CD14-positive monocyte (primary cell): ENCODE data around the gene CTAGE1. TPM values are rescaled to one million over a fixed set of nuclear protein-coding genes. Genes with fewer than 3 reads are reported as not detected.

Experiments
- DNase-seq, 3 donors: peaks; one replicate each; pipeline ENCODE4 v3.0.0-alpha.2; 2011 to 2022
- H2AFZ ChIP-seq: 2 replicates; pipeline ENCODE4 v1.6.0; 2012; ENCODE audit warnings: mild to moderate bottlenecking, low read depth, low read length, inconsistent platforms; ENCODE audit not compliant: insufficient read depth, poor library complexity, severe bottlenecking
- H3K27ac ChIP-seq, 2 donors: 1 replicate in 1 of 2; 2 replicates in 1 of 2; pipeline ENCODE4 v1.5.1; 2012 to 2013; ENCODE audit warnings: low read length in 2 of 2, control low read depth in 1 of 2, inconsistent platforms in 1 of 2, low read depth in 1 of 2, mild to moderate bottlenecking in 1 of 2
- H3K27me3 ChIP-seq, 2 donors: one replicate each; pipeline versions ENCODE4 v1.6.0 to v1.6.1; 2011 to 2013; ENCODE audit warnings: low read length in 2 of 2; ENCODE audit not compliant: control insufficient read depth in 2 of 2, insufficient read depth in 2 of 2
- H3K36me3 ChIP-seq, 2 donors: replicated peaks in 1 of 2; 1 replicate in 1 of 2; 2 replicates in 1 of 2; pipeline versions ENCODE4 v1.5.1 to v1.6.1; 2012 to 2013; ENCODE audit warnings: low read length in 2 of 2, control low read depth in 1 of 2, inconsistent platforms in 1 of 2, mild to moderate bottlenecking in 1 of 2; ENCODE audit not compliant: insufficient read depth in 2 of 2, control insufficient read depth in 1 of 2
- H3K4me1 ChIP-seq, 2 donors: 1 replicate in 1 of 2; 2 replicates in 1 of 2; pipeline versions ENCODE4 v1.5.1 to v1.6.1; 2012 to 2013; ENCODE audit warnings: low read length in 2 of 2, control low read depth in 1 of 2, inconsistent platforms in 1 of 2, mild to moderate bottlenecking in 1 of 2, moderate library complexity in 1 of 2; ENCODE audit not compliant: insufficient read depth in 2 of 2, control insufficient read depth in 1 of 2
- H3K4me2 ChIP-seq: replicated peaks from 2 replicates; pipeline ENCODE3; 2012; ENCODE audit warnings: low read length, moderate library complexity, mild to moderate bottlenecking; ENCODE audit not compliant: poor library complexity, severe bottlenecking; ENCODE audit errors: extremely low read depth
- H3K4me3 ChIP-seq, 3 experiments: fragments of 200-600 bp in 1 of 3; sonication (generic) in 1 of 3; replicated peaks in 1 of 3; 1 replicate in 2 of 3; 2 replicates in 1 of 3; pipeline ENCODE4 v1.5.1; 2011 to 2013; ENCODE audit warnings: low read length in 3 of 3, mild to moderate bottlenecking in 3 of 3, control low read depth in 2 of 3, low read depth in 2 of 3, inconsistent platforms in 1 of 3, moderate library complexity in 1 of 3
- H3K79me2 ChIP-seq: 2 replicates; pipeline ENCODE4 v1.6.0; 2012; ENCODE audit warnings: mild to moderate bottlenecking, control low read depth, inconsistent platforms, low read length, moderate library complexity; ENCODE audit not compliant: insufficient read depth
- H3K9ac ChIP-seq: 2 replicates; pipeline ENCODE4 v1.6.0; 2017; ENCODE audit warnings: low read length, mild to moderate bottlenecking; ENCODE audit not compliant: insufficient read depth, poor library complexity, severe bottlenecking
- H3K9me3 ChIP-seq, 2 donors: replicated peaks in 1 of 2; 1 replicate in 1 of 2; 2 replicates in 1 of 2; pipeline versions ENCODE4 v1.5.1 to v1.6.1; 2012 to 2013; ENCODE audit warnings: low read length in 2 of 2, control low read depth in 1 of 2; ENCODE audit not compliant: control insufficient read depth in 1 of 2, insufficient read depth in 1 of 2
- H4K20me1 ChIP-seq: 2 replicates; pipeline ENCODE4 v1.6.0; 2012; ENCODE audit warnings: mild to moderate bottlenecking, low read length, control low read depth, moderate library complexity; ENCODE audit not compliant: insufficient read depth
- H3K27ac Mint-ChIP-seq, 7 donors: one replicate each; pipeline ENCODE4 v1.8.0; 2020; ENCODE audit warnings: mild to moderate bottlenecking in 7 of 7, mixed read lengths in 7 of 7, moderate library complexity in 6 of 7, inconsistent platforms in 2 of 7
- H3K27me3 Mint-ChIP-seq, 3 donors: one replicate each; pipeline ENCODE4 v1.8.0; 2021 to 2022; ENCODE audit warnings: low read depth in 3 of 3, mild to moderate bottlenecking in 3 of 3, mixed read lengths in 3 of 3, moderate library complexity in 3 of 3, inconsistent platforms in 1 of 3
- H3K36me3 Mint-ChIP-seq, 2 donors: one replicate each; pipeline ENCODE4 v1.8.0; 2020; ENCODE audit warnings: mixed read lengths in 2 of 2, inconsistent platforms in 1 of 2, mild to moderate bottlenecking in 1 of 2
- H3K4me1 Mint-ChIP-seq: one replicate; pipeline ENCODE4 v1.8.0; 2020; ENCODE audit warnings: mild to moderate bottlenecking, mixed read lengths
- H3K4me3 Mint-ChIP-seq, 2 donors: one replicate each; pipeline ENCODE4 v1.8.0; 2020; ENCODE audit warnings: mild to moderate bottlenecking in 2 of 2, mixed read lengths in 2 of 2, moderate library complexity in 1 of 2
- H3K9me3 Mint-ChIP-seq, 7 donors: one replicate each; pipeline ENCODE4 v1.8.0; 2020 to 2022; ENCODE audit warnings: mixed read lengths in 7 of 7, mild to moderate bottlenecking in 6 of 7, moderate library complexity in 6 of 7, inconsistent platforms in 2 of 7
- WGBS: methylation state at CpG from one replicate; pipeline ENCODE4 v1.1.5; 2013; ENCODE audit warnings: missing lambda C conversion rate; ENCODE audit not compliant: insufficient coverage; 5-methylcytosine and 5-hydroxymethylcytosine counted together
- intact Hi-C, 2 donors: fragments of 100-400 bp; cut with micrococcal nuclease; formaldehyde crosslinking; loops; one replicate each; pipeline versions ENCODE4 v1.15.0 to v1.15.1; 2023
- polyA plus RNA-seq, 3 donors: library from polyadenylated mRNA; depleted of rRNA in 1 of 3; unstranded in 2 of 3; stranded (reverse) in 1 of 3; fragments of 300-500 nt in 2 of 3; fragments of >200 nt in 1 of 3; fragmentation: Illumina TruSeq in 2 of 3; gene quantifications; 1 replicate in 2 of 3; 2 replicates in 1 of 3; pipeline ENCODE4 v1.2.3, GENCODE V29; 2012 to 2021
- TF ChIP-seq, protein P1 (sequence below): fragments of 200-600 bp; IDR thresholded peaks from one replicate; pipeline ENCODE4 v1.8.0; 2022; ENCODE audit warnings: antibody characterized with exemption, mild to moderate bottlenecking

The CTAGE1 gene
- polyA plus RNA-seq, 3 donors: not detected

DNA sequence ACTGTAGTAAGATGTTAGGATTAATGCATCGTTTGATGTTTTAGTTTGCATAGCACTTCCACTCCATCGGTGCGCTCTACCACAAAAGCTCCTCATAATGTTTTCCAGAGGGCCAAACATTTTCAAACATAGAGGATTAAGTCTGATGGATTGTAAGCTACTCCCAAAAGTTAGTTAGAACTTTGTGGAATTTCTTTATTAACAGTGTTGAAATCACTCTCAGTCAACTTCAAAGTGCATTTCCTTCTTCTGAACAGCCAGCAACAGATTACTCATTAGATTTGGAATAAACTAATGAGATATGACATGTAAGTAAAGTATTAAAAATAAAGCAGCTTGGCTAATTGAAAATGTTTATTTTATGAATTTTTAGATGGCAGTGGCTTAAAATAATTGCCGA is 30.1 kb upstream of the CTAGE1 start:
- Mint-ChIP-seq H3K27me3 (peaks cover 2 to 5% (median 2%) of the 10 kb centered on the region in 3 donors), H3K4me3 (no peak overlapping the region), H3K9me3 (peaks cover 0 to 13% (median 5%) of the 10 kb centered on the region in 7 donors), H3K4me1 (no peaks in the 10 kb centered on the region), H3K36me3 (no peaks in the 10 kb centered on the region), H3K27ac (no peak overlapping the region)
- H3K36me3 ChIP-seq: no peaks in the 10 kb centered on the region
- H3K79me2 ChIP-seq: no peaks in the 10 kb centered on the region
- no peak overlapping the region for H3K27ac ChIP-seq
- intact Hi-C loops: no loop called here
- peaks cover 0 to 13% of the 10 kb centered on the region in 2 donors for H3K9me3 ChIP-seq
- TF ChIP-seq, protein P1, sequence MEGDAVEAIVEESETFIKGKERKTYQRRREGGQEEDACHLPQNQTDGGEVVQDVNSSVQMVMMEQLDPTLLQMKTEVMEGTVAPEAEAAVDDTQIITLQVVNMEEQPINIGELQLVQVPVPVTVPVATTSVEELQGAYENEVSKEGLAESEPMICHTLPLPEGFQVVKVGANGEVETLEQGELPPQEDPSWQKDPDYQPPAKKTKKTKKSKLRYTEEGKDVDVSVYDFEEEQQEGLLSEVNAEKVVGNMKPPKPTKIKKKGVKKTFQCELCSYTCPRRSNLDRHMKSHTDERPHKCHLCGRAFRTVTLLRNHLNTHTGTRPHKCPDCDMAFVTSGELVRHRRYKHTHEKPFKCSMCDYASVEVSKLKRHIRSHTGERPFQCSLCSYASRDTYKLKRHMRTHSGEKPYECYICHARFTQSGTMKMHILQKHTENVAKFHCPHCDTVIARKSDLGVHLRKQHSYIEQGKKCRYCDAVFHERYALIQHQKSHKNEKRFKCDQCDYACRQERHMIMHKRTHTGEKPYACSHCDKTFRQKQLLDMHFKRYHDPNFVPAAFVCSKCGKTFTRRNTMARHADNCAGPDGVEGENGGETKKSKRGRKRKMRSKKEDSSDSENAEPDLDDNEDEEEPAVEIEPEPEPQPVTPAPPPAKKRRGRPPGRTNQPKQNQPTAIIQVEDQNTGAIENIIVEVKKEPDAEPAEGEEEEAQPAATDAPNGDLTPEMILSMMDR: no peak
- no peak overlapping the region for H3K4me2 ChIP-seq
- H4K20me1 ChIP-seq: no peaks in the 10 kb centered on the region
- no peaks in the 10 kb centered on the region for H3K4me1 ChIP-seq
- H3K4me3 ChIP-seq: no peak overlapping the region
- DNase-seq: no peak
- WGBS: no CpG with 5 or more reads among the region's 4 CpGs
- H3K27me3 ChIP-seq: no peaks in the 10 kb centered on the region
- H2AFZ ChIP-seq: no peak overlapping the region
- H3K9ac ChIP-seq: no peak overlapping the region

DNA sequence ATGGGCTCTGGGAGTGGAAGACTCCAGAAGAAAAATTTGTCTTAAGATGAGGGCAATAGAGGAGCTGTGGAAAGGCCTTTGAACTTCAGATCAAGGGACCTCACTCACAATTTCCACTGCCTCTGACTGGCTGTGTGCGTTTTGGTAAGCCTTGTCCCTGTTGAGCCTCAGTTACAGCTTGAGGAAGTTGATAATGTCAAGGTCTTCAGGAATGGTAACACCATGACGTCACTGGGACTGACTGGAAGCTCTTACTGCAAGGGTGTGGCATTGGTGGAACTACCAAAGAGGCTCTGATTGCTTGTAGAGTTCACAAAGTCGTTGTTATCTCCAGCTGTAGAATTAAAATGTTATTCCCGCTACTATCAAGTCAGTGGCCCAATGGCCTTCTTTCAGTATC is 29.2 kb upstream of the CTAGE1 start:
- H3K4me1 ChIP-seq: no peaks in the 10 kb centered on the region
- H3K27me3 ChIP-seq: no peaks in the 10 kb centered on the region
- H3K4me3 Mint-ChIP-seq: no peak overlapping the region
- DNase-seq: no peak
- H3K4me2 ChIP-seq: no peak overlapping the region
- H3K27ac Mint-ChIP-seq: no peak overlapping the region
- H3K27me3 Mint-ChIP-seq: peaks cover 0 to 2% (median 2%) of the 10 kb centered on the region in 3 donors
- H3K9me3 Mint-ChIP-seq: peaks cover 0 to 13% (median 5%) of the 10 kb centered on the region in 7 donors
- no peak overlapping the region for H2AFZ ChIP-seq
- no peaks in the 10 kb centered on the region for H4K20me1 ChIP-seq
- no peaks in the 10 kb centered on the region for H3K36me3 ChIP-seq
- no peaks in the 10 kb centered on the region for H3K36me3 Mint-ChIP-seq
- H3K4me1 Mint-ChIP-seq: no peaks in the 10 kb centered on the region
- H3K9ac ChIP-seq: no peak overlapping the region
- 64% methylated on average over 2 of the region's 4 CpGs for WGBS
- no peaks in the 10 kb centered on the region for H3K79me2 ChIP-seq
- TF ChIP-seq, protein P1: no peak
- H3K27ac ChIP-seq: no peak overlapping the region
- peaks cover 0 to 13% of the 10 kb centered on the region in 2 donors for H3K9me3 ChIP-seq
- intact Hi-C loops: no loop called here
- no peak overlapping the region for H3K4me3 ChIP-seq
